ENCODE data around the gene KRT84.

DNA sequence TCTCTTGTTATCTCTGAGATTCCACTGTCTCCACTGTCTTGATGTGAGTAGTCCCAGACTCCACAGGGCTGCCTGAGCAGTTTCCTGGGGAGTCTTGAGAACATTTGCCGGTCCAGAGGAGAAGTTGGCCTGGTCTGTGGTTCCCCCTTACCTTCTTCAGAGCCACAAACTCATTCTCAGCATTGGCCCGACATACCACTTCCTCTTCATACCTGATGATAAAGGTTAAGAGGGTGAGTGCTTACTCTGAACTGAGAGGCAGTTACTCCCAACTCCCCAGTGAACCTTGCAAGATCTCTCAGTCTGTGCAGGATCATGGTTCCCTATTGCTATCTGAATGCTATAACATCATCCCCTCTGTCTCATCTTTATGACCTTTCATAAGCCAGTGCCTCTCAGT lies 2.6 kb downstream of the KRT84 start:
- TF ChIP-seq POLR2AphosphoS5 (IDR thresholded peaks at IDR 0.05) = no peak
- TF ChIP-seq, protein P1, sequence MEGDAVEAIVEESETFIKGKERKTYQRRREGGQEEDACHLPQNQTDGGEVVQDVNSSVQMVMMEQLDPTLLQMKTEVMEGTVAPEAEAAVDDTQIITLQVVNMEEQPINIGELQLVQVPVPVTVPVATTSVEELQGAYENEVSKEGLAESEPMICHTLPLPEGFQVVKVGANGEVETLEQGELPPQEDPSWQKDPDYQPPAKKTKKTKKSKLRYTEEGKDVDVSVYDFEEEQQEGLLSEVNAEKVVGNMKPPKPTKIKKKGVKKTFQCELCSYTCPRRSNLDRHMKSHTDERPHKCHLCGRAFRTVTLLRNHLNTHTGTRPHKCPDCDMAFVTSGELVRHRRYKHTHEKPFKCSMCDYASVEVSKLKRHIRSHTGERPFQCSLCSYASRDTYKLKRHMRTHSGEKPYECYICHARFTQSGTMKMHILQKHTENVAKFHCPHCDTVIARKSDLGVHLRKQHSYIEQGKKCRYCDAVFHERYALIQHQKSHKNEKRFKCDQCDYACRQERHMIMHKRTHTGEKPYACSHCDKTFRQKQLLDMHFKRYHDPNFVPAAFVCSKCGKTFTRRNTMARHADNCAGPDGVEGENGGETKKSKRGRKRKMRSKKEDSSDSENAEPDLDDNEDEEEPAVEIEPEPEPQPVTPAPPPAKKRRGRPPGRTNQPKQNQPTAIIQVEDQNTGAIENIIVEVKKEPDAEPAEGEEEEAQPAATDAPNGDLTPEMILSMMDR (IDR thresholded peaks at IDR 0.05) = no peak
- TF ChIP-seq POLR2A (IDR thresholded peaks at IDR 0.05) = no peak

Measured in suprapubic skin (tissue), 4 donors.